GM21360 (cell line): ENCODE data around the gene KIAA0825.

ENCODE experiments used
- ATAC-seq: cut with Tn5 transposase; IDR thresholded peaks from one replicate; pipeline ENCODE4 v1.9.1; 2021; ENCODE audit warnings: mild to moderate bottlenecking, moderate library complexity; ENCODE audit not compliant: unreplicated experiment

Gene KIAA0825

GRCh38 chr5:94248175-94248875, 370.1 kb downstream of the KIAA0825 start:
- ATAC-seq, result no peak

GRCh38 chr5:94245608-94246007, 372.8 kb downstream of the KIAA0825 start:
- no peak for ATAC-seq

GRCh38 chr5:94244921-94245320, 373.5 kb downstream of the KIAA0825 start:
- ATAC-seq, result no peak

- no peak for ATAC-seq
These were observed 374.8 kb downstream of the KIAA0825 start for GRCh38 chr5:94243612-94244011.

- no peak for ATAC-seq
These were observed 377.3 kb downstream of the KIAA0825 start for GRCh38 chr5:94240993-94241651.

- ATAC-seq, result no peak
These were observed 377.8 kb downstream of the KIAA0825 start for GRCh38 chr5:94240596-94240992.

- ATAC-seq, result no peak
These were observed 378.3 kb downstream of the KIAA0825 start for GRCh38 chr5:94240134-94240533.

- no peak for ATAC-seq
These were observed 379.1 kb downstream of the KIAA0825 start for GRCh38 chr5:94239266-94239665.

GRCh38 chr5:94234987-94235386, 383.4 kb downstream of the KIAA0825 start:
- ATAC-seq, result no peak

- no peak for ATAC-seq
These were observed 389.6 kb downstream of the KIAA0825 start for GRCh38 chr5:94228791-94229190.

GRCh38 chr5:94223235-94223634, 395.2 kb downstream of the KIAA0825 start:
- no peak for ATAC-seq

GRCh38 chr5:94218374-94218773, 400.0 kb downstream of the KIAA0825 start:
- no peak for ATAC-seq

GRCh38 chr5:94217745-94218144, 400.7 kb downstream of the KIAA0825 start:
- no peak for ATAC-seq

GRCh38 chr5:94217216-94217615, 401.2 kb downstream of the KIAA0825 start:
- no peak for ATAC-seq

- ATAC-seq, result no peak
These were observed 405.9 kb downstream of the KIAA0825 start for GRCh38 chr5:94212476-94212875.

- no peak for ATAC-seq
These were observed 408.5 kb downstream of the KIAA0825 start for GRCh38 chr5:94209774-94210355.

- no peak for ATAC-seq
These were observed 409.1 kb downstream of the KIAA0825 start for GRCh38 chr5:94209272-94209671.

- ATAC-seq, result no peak
These were observed 418.8 kb downstream of the KIAA0825 start for GRCh38 chr5:94199566-94199965.

- ATAC-seq, result no peak
These were observed 420.4 kb downstream of the KIAA0825 start for GRCh38 chr5:94197970-94198369.

- ATAC-seq, result no peak
These were observed 421.5 kb downstream of the KIAA0825 start for GRCh38 chr5:94196953-94197352.

GRCh38 chr5:94192658-94193391, 425.6 kb downstream of the KIAA0825 start:
- ATAC-seq, result no peak

- no peak for ATAC-seq
These were observed 426.8 kb downstream of the KIAA0825 start for GRCh38 chr5:94191604-94192003.
